Measurements from ENCODE around the gene CNPY3.

CNPY3 gene

DNA sequence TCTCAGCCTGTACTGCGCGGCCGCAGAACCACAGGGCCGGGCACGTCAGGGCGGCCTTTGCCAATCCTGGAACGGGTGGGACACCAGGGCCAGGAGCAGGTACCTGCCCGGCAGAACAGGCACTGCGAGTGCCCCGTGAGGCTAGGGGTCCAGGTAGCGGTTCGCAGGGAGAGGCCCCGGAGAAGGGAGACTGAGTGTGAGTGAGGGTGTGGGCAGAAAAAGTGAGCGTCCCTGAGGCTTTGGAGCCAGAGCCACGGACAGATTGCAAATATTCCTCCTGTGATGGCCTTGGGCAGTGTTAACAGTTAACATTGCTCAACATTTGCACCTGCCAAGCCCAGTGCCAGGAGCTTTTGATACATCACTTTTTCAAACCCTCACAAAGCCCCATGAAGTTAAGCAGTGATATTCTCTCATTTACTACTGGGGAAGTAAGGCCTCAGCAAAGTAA is 31.8 kb downstream of the CNPY3 start:
- DNase-seq, result no peak

DNA sequence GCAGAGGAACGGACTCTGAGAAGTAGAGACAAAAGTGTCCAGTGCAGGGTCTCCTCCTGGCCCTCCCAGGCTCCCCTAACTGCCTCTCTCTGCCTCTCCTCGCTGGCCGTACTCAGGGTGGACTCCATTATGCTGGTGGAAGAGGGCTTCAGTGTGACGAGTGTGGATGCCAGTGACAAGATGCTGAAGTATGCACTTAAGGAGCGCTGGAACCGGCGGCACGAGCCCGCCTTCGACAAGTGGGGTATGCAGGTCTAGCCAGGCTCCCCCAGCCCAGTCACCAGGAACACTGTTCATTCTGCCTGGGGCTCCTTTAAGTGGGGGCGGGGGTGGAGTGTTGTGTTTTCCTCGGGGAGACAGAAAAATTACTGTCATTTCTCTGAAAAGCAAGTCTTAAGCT is 32.8 kb downstream of the CNPY3 start:
- DNase-seq, result no peak

DNA sequence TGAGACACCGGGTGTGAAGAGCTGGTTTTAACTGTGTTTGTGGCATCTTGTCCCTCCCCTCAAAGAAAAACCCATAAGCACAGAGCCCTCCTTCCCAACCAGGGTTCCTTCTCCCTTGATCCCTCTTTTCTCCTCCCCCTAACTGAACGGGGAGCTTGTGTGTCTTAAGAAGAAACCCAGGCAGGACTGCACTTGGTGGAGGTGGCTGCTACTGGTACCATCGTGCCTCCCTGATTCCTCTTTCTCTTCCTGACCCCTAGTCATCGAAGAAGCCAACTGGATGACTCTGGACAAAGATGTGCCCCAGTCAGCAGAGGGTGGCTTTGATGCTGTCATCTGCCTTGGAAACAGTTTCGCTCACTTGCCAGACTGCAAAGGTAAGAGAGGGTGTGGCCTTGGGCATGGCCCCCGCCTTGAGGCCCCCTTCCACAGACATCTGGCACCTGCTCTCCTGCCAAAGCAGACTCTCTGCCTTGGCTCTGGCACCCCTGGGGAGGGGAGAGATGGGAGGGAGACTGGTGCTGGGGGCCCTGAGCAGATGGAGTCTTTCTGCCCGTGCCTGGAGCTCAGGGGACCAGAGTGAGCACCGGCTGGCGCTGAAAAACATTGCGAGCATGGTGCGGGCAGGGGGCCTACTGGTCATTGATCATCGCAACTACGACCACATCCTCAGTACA is 33.4 kb downstream of the CNPY3 start:
- DNase-seq, result no peak

DNA sequence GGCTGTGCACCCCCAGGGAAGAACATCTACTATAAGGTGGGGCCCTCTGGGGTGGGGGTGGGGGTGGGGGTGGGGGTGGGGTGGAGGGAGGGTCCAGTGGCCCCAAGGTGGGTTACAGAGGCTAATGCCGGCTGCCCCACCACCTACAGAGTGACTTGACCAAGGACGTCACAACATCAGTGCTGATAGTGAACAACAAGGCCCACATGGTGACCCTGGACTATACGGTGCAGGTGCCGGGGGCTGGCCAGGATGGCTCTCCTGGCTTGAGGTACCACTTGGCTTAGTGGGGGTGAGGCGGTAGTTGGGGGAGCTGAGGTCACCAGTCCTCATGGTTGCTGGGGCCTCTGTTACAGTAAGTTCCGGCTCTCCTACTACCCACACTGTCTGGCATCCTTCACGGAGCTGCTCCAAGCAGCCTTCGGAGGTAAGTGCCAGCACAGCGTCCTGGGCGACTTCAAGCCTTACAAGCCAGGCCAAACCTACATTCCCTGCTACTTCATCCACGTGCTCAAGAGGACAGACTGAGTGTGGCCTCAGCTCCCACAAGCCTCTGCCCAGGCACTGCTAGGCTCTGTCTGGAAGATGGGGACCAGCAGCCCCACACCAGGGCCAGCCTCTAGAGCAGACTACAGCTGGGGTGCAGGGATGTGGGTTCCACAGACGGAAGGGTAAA is 34.0 kb downstream of the CNPY3 start:
- DNase-seq, result no peak

DNA sequence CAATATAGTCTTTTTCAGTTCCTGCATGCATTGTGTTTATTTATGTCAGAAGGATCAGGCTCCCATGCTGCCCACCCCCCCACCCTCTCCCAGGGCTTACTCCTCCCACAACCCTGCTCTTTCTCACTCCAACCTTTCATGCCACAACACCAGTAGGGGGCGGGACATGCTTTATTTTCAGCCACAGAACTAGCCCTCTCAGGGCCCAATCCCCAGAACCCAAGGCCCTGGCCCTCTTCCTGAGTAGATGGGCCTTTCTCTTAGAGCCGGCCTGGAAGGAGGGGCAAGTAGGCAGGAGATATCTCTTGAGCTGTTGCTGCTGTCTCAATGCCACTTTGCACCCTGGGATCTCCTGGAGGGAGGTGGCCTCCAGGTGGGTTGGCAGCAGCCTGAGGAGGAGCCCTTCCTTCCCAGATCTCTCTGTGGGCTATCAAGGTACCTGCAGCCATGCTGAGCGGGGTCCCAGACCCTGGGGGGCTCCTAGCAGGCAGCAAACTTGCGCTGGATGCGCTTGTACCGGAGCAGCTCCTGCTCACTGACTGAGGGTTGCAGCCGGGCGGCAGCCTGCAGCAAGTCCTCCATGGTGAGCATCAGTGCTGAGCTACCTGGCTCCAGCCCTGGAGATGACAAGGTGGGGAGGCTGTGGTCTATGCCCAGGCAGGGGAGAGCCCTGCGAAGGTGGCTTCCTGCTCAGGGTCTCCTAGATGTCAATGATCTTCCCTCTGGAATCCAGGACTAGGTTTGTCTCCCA is 34.8 kb downstream of the CNPY3 start:
- peak; percentile 39 to 41 for DNase-seq

DNA sequence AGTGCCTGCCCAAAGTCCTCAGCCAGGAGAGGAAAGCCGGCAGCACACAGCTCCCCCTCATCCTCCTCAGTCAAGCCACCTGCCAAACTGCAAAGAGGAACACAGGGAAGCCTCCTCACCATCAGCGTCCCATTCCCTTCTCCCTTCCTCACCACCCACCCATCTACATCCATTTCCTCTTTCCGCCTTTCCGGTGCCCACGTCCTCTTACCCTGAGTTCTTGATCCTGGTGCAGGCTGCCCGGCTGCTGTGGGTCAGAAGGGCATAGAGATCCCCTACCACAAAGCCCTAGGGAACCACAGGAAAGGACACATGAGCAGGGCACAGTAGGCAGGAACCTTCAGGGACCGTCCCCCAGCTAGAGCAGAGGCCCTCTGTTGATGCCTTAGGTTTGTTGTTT is 37.3 kb downstream of the CNPY3 start:
- DNase-seq, result no peak

DNA sequence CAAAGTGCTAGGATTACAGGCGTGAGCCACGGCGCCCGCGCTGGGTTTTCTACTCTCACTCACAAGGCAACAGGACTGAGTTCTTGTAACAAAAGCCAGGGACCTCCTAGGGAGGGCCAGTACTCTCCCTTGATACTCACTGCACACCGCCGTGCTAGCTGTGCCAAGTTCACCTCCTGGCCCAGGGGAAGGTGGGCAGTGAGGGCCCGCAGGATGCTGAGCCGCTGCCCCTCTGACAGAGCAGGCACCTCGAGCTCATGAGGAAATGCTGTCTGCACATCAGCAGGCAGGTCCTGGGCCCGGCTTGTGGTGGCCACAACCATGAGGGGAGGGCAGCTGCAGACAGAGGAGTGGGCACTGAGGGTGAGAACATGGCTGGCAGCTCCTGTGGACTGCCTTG is 37.9 kb downstream of the CNPY3 start:
- DNase-seq, result no peak

DNA sequence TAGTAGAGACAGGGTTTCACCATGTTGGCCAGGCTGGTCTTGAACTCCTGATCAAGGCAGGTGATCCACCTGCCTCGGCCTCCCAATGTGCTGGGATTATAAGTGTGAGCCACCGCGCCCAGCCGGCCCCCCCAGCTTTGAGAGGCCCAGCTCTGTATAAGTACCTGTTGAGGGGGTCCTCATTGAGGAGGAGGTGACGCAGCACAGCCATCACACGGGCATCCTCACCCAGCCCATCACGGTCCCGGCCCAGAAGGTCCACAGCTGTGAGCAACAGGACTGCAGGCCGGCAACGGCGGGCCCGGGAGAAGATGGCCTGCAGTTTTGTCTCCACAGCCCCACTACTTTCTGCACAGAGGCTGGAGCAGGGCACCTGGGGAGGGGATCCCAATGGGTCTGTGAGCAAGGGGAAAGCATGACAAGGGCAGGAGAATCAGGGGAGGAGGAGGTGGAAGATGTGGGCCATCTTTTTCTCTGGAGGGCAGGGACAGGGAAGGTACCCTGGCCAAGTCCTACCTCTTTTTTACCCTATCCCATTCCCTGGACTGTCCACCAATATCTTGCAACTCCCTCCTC is 38.9 kb downstream of the CNPY3 start:
- DNase-seq, result no peak

DNA sequence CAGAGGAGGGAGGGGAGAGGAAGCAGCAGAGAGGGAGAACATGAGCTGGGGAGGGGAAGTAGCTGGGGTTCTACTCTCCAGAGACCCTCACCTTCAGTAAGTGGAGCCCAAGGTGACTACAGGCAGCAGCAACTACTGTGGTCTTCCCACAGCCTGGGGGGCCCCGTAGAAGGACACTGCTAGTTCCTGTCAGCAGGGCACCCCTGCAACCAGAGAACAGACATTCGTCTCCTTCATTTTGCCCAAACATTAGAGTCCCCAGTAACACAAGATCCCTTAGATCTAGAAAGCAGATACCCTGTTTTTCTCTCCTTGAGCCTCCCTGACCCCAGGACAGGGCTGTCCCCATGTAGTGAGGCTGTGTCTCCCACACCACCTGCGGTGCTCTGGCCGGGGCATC is 39.5 kb downstream of the CNPY3 start:
- no peak for DNase-seq

DNA sequence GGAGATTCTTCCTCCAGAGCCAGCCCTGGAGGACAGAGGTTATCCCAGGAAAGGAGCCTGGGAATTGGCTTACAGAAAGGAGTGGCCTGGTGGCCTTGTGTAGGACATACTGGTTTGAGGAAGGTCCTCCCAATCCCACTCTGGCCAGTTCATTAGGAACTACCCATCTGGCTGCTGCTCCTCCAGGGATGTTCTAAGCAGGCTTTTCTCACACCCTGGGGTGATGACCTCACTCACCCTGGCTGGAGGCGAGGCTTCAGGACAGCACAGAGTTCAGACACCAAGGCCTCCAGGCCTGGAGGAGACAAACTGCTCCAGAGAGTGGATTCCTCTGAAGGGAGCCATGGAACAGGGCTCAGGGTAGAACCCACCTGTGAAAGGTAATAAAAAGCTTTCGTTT is 40.2 kb downstream of the CNPY3 start:
- DNase-seq, result no peak

DNA sequence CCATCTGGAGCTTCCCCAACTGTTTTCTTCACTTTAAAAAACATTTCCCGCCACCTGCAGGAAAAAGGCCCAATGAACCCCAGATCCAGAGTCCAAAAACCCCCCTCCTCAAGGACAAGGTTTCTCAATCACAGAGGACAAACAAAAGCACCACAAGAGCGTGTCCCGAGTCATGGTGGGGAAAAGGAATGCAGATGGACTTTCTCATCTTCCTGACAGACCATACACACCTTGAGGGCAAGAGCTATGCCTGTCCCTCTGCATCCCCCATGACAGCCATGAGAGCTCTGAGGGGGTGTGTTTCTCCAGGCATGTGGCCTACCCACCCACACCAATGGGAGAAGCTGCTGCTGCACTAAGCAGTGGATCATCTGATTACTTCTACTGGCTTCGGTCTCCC is 40.7 kb downstream of the CNPY3 start:
- no peak for DNase-seq

DNA sequence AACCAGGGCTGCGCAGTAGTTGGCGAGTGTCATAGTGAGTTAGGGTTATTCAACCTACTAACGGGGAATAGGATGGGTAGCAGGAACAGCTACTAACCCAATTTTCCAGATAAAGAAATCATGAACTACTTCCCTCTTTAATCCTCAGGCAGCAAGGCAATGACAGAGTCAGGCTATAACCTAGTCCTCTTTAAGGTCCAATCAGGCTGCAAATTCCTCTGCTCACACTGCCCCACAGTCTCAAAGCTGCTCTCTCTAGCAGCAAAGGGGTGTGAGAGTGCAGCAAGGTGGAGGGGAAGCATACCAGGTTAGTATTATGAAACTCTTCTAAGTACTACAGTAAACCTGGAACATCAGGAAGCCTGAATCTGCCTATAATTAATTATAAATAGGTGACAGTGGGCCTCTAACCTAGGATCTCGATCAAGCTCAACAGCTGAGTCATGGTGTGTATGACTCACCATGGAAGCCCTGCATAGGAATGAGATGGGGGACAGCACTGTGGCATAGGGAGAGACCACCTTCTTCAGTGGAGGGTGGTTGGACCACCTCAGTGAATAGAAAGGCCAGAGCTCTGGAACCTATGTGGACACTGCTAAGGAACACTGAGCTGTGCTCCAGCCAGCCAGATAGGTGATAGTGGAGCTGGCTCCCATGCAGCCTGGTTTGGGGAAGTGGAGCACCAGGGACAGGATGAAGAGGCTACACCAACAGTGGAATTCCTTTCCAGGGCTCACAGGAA is 41.8 kb downstream of the CNPY3 start:
- no peak for DNase-seq

DNA sequence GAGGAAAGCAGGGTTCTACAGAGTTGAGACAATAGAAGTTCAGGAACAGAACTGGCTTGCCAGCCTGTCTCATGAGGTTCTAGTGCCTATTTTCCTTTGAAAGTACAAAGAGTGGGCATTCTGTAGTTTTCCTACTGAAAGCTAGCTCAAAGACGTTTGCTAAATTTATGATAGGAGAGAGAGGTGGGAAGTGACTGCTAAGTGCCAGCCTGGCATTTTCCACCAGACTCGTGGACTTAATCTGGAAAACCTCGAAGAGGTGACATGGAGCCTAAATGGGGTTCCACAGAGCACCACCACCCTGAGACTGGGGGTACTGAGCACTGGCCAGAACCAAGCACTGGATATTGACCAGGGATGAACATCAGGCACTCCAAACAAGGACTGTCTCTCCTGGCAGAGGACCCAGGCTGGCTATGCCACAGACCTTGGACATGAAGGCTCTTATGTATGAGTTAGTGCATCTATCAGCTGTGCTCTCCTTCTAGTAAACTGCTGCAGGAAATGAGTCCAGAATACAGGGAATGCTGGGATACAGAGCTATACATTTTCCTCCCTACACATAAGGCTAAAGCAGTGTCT is 42.6 kb downstream of the CNPY3 start:
- no peak for DNase-seq

DNA sequence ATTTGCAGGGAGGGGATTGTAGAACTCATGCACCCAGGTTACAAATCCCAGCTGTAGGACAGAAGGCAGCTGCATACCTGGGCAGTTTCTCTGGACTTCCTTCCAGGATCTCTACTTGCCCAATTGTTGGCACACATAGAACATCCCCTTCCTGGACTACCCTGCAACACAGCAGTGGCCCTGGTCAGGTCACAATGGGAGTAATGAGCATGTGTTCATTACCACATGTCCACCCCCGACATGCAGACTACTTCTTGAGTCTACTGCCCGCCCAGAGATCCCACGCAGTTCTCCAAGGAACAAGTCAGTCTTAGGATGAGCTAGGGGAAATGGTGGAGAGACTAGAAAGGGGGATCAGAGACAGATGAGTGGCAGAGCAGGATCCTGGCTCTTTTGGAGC is 44.6 kb downstream of the CNPY3 start:
- DNase-seq, result no peak

DNA sequence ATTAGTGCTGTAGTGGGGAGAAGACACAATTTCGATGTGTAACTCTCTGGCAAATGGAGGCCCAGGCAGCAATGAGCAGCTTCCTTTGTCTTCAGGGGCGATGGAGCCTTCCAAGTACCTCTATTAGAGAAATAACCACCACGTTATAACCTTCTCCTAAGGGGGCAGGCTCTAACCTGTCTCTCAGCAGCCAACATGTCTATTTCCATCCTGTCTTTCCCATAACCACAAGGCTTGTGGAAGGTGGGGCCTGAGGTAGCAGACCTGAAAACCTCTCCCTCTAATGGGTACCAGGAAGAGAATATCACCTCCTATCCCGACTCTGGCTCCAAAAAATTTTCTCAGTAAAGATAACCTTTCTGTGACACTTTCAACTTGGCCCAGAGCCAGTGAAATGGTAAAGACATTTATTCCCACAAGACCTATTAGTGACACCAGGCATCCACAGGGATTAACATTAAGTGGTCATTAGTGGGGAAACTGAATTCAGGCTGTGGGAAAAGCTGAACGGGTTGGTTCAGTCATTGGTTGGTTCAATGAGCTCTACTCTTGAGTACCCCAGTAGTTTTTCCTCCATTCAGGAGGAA is 45.7 kb downstream of the CNPY3 start:
- no peak for DNase-seq

DNA sequence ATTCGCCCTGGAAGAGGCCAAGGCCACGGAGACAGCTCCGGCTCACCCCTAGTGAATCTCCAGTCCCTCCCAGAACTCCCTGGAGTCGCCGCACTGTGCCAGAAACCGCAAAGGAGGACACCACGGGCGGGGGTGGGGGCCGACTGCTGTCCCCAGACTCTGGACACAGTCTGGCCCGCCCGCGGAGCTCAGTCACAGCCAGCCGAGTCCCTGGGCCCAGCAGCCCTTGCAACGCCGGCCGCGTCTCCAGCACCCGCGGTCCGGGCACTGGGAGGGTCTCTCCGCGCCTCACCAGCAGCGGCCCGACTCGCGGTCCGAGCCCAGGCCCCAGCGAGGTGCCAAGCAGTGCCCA is 49.2 kb downstream of the CNPY3 start:
- DNase-seq, result peak; percentile 31 to 35

DNA sequence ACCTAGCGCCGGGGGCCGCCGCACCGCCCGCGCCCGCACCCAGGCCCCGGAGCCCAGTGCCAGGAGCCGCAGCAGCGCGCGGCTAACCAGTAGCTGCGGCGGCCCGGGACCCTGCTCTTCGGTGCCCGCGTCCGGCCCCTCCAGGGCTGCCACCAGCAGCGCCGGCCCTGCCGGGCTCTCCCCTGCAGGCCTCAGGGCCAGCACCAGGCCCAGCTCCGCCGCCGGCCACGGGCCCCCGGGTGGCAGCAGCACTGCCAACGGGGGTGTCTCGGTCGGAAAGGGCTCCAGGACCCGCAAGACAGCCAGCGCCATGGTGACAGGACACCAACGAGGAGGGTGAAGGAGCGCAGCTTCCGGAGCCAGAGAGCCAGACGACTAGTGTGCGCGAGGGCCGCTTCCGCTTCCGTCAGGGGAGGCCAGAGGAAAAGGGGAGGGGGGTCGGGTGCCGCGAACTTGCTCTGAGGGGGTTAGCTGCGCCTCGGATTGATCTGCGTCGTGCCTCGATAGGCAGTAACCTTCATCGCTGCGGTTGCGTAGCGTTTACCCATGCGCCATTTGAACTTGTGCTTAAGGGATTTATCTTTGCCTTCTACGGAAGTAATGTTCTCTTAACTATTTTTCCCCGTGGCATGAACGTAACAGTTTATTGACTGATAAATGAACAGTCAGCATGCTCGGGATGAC is 49.7 kb downstream of the CNPY3 start, which contains the start of gene PEX6:
PEX6 (minus strand) TSS at position 343 of the 684 bp plus-strand sequence; CDS start at position 312, 31 bp downstream.
- DNase-seq, result peak; percentile 90 to 91

DNA sequence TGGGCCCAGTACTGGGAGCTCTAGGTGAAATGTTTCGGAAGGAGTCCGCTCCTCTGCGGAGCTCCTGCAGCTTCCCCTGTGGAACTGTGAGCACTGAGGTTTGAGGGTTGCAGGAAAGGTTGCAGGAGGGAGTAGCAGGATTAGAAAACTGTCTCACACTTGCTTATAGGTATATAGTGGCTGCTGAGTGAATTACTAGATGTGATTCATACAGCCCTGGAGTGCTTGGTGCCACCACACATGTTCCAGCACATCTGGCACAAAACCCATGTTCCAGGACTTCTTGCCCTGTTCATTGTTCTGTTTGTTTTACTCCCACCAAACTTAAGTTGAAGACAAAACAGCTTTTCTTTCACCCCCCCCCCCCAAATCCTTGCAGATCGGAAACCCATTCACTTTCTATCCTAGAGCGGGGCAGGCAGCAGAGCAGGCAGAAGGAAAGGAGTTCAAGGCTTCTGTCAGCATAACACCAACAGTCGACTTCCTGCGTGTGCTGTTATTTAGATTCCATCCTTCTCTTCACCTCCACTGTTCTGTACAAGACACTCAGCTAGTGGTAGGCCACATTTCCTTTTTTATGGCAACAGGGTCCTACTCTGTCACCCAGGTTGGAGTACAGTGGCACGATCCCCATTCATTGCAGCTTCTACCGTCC is 50.4 kb downstream of the CNPY3 start:
- DNase-seq, result no peak

DNA sequence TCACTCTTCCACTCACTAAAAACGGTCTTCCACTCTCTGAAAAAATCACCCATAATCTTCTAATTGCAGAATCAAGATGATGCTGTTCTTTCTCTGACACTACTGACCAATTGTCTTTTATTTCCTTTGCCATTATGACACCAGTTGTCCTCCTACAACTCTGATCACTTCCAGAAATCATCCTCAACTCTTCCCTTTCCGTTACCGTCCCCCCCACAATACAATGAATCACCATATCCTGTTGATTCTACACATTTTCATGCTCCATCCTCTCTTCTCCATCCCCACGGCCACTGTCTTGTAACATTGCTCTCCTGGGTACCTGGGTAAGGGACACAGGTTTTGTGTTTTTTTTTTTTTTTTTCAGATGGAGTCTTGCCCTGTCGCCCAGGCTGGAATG is 52.6 kb downstream of the CNPY3 start:
- no peak for DNase-seq

DNA sequence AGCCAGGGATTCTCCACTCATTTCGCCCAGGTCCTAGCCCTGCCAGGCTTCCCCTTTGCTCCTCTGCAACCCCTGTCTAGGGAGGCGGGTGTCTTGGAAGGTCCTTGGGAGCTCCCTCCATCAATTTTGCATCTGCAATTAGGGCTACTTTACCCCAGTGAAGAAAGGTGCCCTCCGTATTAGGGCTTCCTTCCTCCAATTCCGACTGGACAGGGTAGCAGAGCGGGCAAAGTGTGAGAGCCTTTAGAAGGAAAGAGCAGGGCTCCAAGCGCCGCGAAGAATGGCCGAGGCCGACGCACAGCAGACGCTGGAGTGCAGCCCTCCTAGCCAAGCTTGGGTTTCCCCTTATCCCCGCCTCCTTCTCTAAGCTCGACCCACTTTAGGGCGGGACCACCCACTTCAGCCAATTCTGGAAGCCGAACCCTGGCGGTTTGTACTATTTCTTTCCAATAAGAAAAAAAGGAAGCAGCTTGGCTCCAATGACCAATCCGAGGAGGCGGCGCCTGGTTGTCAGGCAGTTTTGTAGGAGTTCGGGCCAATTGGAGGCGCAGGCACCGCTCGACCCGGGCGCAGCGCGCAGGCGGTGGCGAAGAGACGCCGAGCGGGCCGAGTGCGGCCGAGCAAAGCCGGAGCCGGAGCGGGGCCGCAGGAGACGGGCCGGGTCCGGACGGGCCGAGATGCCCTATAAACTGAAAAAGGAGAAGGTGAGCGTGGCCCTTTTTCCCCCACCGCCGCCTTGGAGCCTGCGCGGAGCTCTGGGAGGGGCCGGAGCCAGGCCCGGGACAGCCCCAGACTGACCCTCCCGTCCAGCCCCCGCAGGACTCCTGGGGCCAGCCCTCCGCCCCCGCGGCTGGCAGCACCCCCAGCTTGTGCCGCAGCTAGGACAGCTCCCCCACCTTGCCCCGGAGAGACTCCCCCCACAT is 55.0 kb downstream of the CNPY3 start, which contains the start of gene PPP2R5D:
PPP2R5D (plus strand) TSS at position 570 of the 923 bp plus-strand sequence; CDS start at position 678, 108 bp downstream.
- DNase-seq, result peak; percentile 96 to 97
